ENCODE measurements around the gene CDKAL1. TPM values are rescaled to one million over a fixed set of nuclear protein-coding genes. Genes with fewer than 3 reads are reported as not detected.
A peak's percentile ranks its signal among the peaks of the same experiment; 100 is the strongest.

The CDKAL1 gene
- total and polyA plus RNA-seq, 2 of the 8 experiments (the other 6 are each of a cell fraction or from before 2014, with no cell fraction given) = 8.4 to 24.6 TPM

GRCh38 chr6:20534295-20535262 lies at the start of gene CDKAL1 (continued):
- TF ChIP-seq PHF8 (conservative IDR thresholded peaks at IDR 0.05; ENCODE audit: low read depth, low read length) = peak; percentile 80
- TF ChIP-seq RAD21 (IDR thresholded peaks at IDR 0.05 in 1 of 2, conservative IDR thresholded peaks at IDR 0.05 in 1 of 2; ENCODE audit: low read depth in 2 of 2, low read length in 2 of 2) = no peak
- no peak for TF ChIP-seq BRCA1 (IDR thresholded peaks at IDR 0.05; ENCODE audit: low read depth, low read length)
- TF ChIP-seq HDAC2 (IDR thresholded peaks at IDR 0.05; ENCODE audit: borderline replicate concordance in 1 of 2, low read depth in 2 of 2, low read length in 2 of 2) = peak in 1 of 2 experiments; percentile 49; a peak in 1 of 4 replicates
- TF ChIP-seq JUND (IDR thresholded peaks at IDR 0.05; ENCODE audit: low read length) = 0 out of 2 replicates have a peak, but pooled peaks have one; percentile 25
- TF ChIP-seq CHD2 (IDR thresholded peaks at IDR 0.05; ENCODE audit: low read length) = no peak
- no peak for TF ChIP-seq KDM4A (IDR thresholded peaks at IDR 0.05; ENCODE audit: low read depth, low read length, severe bottlenecking)
- TF ChIP-seq CBX8 (IDR thresholded peaks at IDR 0.05; ENCODE audit: borderline replicate concordance, low read depth, low read length) = no peak
- TF ChIP-seq JUN (IDR thresholded peaks at IDR 0.05; ENCODE audit: low read depth, low read length) = no peak
- no peak for TF ChIP-seq CTBP2 (IDR thresholded peaks at IDR 0.05; ENCODE audit: borderline replicate concordance, insufficient read depth, insufficient read length, low read length)
- no peak for TF ChIP-seq RFX5 (IDR thresholded peaks at IDR 0.05; ENCODE audit: borderline replicate concordance, low read depth, low read length)
- no peak for TF ChIP-seq TEAD4 (IDR thresholded peaks at IDR 0.05; ENCODE audit: low read depth, low read length)
- TF ChIP-seq CREB1 (IDR thresholded peaks at IDR 0.05) = peak; percentile 73
- TF ChIP-seq KDM5A (IDR thresholded peaks at IDR 0.05; ENCODE audit: low read length) = peak; percentile 94
- peak; percentile 97 for TF ChIP-seq YY1 (IDR thresholded peaks at IDR 0.05; ENCODE audit: low read depth, low read length)
- no peak for TF ChIP-seq SIRT6 (IDR thresholded peaks at IDR 0.05; ENCODE audit: low read length)
- TF ChIP-seq SIX5 (IDR thresholded peaks at IDR 0.05; ENCODE audit: low read depth, low read length) = 0 out of 2 replicates have a peak, but pooled peaks have one; percentile 15
- no peak for TF ChIP-seq CEBPB (IDR thresholded peaks at IDR 0.05; ENCODE audit: low read depth, low read length)
- TF ChIP-seq GABPA (IDR thresholded peaks at IDR 0.05; ENCODE audit: borderline replicate concordance, insufficient read depth, low read length) = no peak
- TF ChIP-seq BACH1 (IDR thresholded peaks at IDR 0.05; ENCODE audit: low read length) = no peak
- no peak for TF ChIP-seq BCL11A (IDR thresholded peaks at IDR 0.05; ENCODE audit: low read depth in 2 of 2, low read length in 2 of 2)
- peak; percentile 86 for TF ChIP-seq TBP (IDR thresholded peaks at IDR 0.05; ENCODE audit: low read depth, low read length)

All from H1 (cell line).